ENCODE results near the gene PLD6.

PLD6 gene

GRCh38 chr17:17191346-17191792 lies 14.8 kb downstream of the PLD6 start:
- DNase-seq (ENCODE audit: extremely low spot score): no peak
- CTCF ChIA-PET: no interaction called here
- POLR2A ChIA-PET: interaction anchor here (1.1 to 1.3 kb wide), 2 partner anchors 10 to 46 kb away, joined by 3 read pairs; partner anchors contain the start of gene FLCN
- TF ChIP-seq FOXA1 (IDR thresholded peaks at IDR 0.05) (no peak), NFRKB (IDR thresholded peaks at IDR 0.05) (no peak), ELF4 (IDR thresholded peaks at IDR 0.05) (no peak), LEF1 (IDR thresholded peaks at IDR 0.05; ENCODE audit: borderline replicate concordance) (no peak), ZNF384 (IDR thresholded peaks at IDR 0.05) (no peak), HDGF (IDR thresholded peaks at IDR 0.05; ENCODE audit: borderline replicate concordance) (no peak), L3MBTL2 (conservative IDR thresholded peaks at IDR 0.05) (no peak), BHLHE40 (IDR thresholded peaks at IDR 0.05; ENCODE audit: borderline replicate concordance) (no peak), SP1 (IDR thresholded peaks at IDR 0.05) (no peak), FOXK2 (IDR thresholded peaks at IDR 0.05) (no peak), ARNT (IDR thresholded peaks at IDR 0.05) (no peak), TARDBP (IDR thresholded peaks at IDR 0.05) (no peak)
- TF ChIP-seq, protein P1, sequence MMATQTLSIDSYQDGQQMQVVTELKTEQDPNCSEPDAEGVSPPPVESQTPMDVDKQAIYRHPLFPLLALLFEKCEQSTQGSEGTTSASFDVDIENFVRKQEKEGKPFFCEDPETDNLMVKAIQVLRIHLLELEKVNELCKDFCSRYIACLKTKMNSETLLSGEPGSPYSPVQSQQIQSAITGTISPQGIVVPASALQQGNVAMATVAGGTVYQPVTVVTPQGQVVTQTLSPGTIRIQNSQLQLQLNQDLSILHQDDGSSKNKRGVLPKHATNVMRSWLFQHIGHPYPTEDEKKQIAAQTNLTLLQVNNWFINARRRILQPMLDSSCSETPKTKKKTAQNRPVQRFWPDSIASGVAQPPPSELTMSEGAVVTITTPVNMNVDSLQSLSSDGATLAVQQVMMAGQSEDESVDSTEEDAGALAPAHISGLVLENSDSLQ (IDR thresholded peaks at IDR 0.05): no peak

GRCh38 chr17:17190188-17190587 lies 15.9 kb downstream of the PLD6 start:
- TF ChIP-seq L3MBTL2 (conservative IDR thresholded peaks at IDR 0.05): no peak
- TF ChIP-seq SP1 (IDR thresholded peaks at IDR 0.05): no peak
- no peak for TF ChIP-seq HDGF (IDR thresholded peaks at IDR 0.05; ENCODE audit: borderline replicate concordance)
- no peak for TF ChIP-seq CTBP1 (IDR thresholded peaks at IDR 0.05; ENCODE audit: borderline replicate concordance)
- TF ChIP-seq FOXA1 (IDR thresholded peaks at IDR 0.05): no peak
- ChIA-PET CTCF (interaction anchor here (0.6 kb wide), 1 partner anchor 158 kb away, joined by 3 read pairs; no protein-coding TSS in a partner anchor), POLR2A (interaction anchor here (0.7 to 1.1 kb wide), 2 partner anchors 9 to 47 kb away, joined by 3 to 4 read pairs; partner anchors contain the start of gene FLCN)
- no peak for DNase-seq (ENCODE audit: extremely low spot score)

DNA sequence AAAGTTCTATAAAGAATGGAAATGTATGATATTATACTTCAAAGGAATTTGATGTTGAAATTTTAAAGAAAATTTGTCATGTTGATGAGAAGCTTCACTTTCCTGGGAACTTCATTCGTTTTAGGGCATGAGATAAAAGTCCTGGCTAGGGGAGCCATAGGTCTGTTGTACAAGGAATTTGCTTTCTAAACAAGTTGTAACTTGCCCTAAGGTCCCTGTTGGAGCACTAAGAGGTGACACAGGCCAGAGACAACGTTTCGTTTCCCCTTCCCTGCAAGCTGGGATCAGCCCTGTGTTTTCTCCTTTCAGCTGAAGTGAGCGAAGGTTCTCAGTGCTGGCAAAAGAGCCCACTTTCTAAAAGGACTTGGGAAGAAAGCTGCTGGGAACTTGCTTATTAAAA lies 16.6 kb downstream of the PLD6 start:
- CTCF ChIA-PET: interaction anchor here (0.9 kb wide), 1 partner anchor 198 kb away, joined by 3 read pairs; no protein-coding TSS in a partner anchor
- POLR2A ChIA-PET: no interaction called here
- DNase-seq (ENCODE audit: extremely low spot score): no peak
- TF ChIP-seq FOXK2 (IDR thresholded peaks at IDR 0.05): no peak
- no peak for TF ChIP-seq SUZ12 (IDR thresholded peaks at IDR 0.05)
- TF ChIP-seq NFRKB (IDR thresholded peaks at IDR 0.05): no peak
- TF ChIP-seq ELF4 (IDR thresholded peaks at IDR 0.05): no peak
- no peak for TF ChIP-seq FOXA1 (IDR thresholded peaks at IDR 0.05)
- TF ChIP-seq FOXM1 (IDR thresholded peaks at IDR 0.05; ENCODE audit: borderline replicate concordance): no peak
- no peak for TF ChIP-seq CTBP1 (IDR thresholded peaks at IDR 0.05; ENCODE audit: borderline replicate concordance)
- TF ChIP-seq, protein P1 (IDR thresholded peaks at IDR 0.05): no peak
- no peak for TF ChIP-seq SP1 (IDR thresholded peaks at IDR 0.05)
- TF ChIP-seq TARDBP (IDR thresholded peaks at IDR 0.05): no peak
- no peak for TF ChIP-seq ZNF384 (IDR thresholded peaks at IDR 0.05)

DNA sequence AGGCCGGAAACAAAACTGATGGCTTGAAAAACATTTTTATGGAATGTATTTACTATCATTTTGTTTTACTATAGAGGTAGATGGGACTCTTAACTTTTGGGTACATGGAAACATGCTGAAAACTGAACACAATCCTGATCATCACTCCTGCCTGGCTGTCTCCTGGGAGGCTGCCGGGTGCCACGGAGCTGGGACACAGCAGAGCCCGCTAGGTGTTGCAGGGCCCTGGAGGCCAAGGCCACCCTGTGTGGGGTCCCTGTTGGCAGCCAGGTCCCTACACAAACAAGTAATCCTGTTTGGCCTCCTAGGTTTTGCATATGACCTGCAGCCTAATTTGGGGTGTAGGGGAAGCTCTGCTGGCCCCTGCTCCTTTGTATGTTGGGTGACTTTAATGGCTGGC lies 17.5 kb downstream of the PLD6 start:
- ChIA-PET CTCF (interaction anchor here (0.9 kb wide), 1 partner anchor 197 kb away, joined by 3 read pairs; no protein-coding TSS in a partner anchor), POLR2A (no interaction called here)
- DNase-seq (ENCODE audit: extremely low spot score): no peak
- TF ChIP-seq BHLHE40 (IDR thresholded peaks at IDR 0.05; ENCODE audit: borderline replicate concordance) (no peak), SUZ12 (IDR thresholded peaks at IDR 0.05) (no peak), HDGF (IDR thresholded peaks at IDR 0.05; ENCODE audit: borderline replicate concordance) (no peak), FOXA1 (IDR thresholded peaks at IDR 0.05) (no peak), NFRKB (IDR thresholded peaks at IDR 0.05) (no peak), L3MBTL2 (conservative IDR thresholded peaks at IDR 0.05) (no peak), FOXK2 (IDR thresholded peaks at IDR 0.05) (no peak), CTBP1 (IDR thresholded peaks at IDR 0.05; ENCODE audit: borderline replicate concordance) (no peak), LEF1 (IDR thresholded peaks at IDR 0.05; ENCODE audit: borderline replicate concordance) (no peak), FOXM1 (IDR thresholded peaks at IDR 0.05; ENCODE audit: borderline replicate concordance) (no peak), TARDBP (IDR thresholded peaks at IDR 0.05) (no peak), ARNT (IDR thresholded peaks at IDR 0.05) (no peak), ZNF384 (IDR thresholded peaks at IDR 0.05) (no peak)
- TF ChIP-seq, protein P1 (IDR thresholded peaks at IDR 0.05): no peak

DNA sequence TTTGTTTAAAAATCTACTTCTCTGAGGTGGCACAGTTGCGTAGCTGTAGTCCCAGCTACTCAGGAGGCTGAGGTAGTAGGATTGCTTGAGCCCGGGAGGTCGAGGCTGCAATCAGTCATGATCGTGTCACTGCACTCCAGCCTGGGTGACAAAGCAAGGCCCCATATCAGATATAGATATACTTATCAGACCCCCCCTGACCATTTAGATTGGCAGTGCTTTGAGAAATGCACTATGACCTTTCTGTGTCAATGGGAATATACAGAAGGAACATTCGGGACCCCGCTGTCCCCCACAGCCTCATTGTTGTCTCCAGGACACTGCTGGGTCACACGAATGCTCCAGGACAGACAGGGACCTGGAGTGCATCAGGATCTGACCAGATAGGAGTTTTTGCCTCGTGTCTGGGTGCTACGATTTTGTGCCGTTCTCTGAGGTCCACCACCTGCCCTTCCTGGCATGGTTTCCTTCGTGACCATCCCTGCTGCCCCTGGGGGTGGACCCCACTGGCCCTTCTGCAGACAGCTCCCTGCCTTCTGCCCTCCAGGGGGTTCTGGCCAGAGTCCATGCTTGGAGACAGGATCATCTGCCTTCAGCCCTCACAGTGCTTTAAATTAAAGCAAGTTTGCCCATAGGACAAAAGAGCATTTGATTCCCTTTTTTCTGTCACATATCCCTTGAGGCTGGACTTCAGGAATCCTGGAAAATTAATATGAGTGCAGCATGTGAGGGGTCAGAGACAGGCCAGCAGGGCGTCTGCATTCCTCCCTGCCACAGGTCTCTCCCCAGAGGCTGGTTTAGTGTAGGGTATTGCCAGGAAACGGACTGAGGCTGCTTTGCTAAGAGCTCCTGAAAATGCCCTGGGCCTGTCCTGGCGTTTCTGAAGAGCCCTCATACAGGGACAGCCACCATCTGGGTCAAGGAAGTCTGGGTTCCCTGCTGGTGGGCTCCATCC lies 19.3 kb downstream of the PLD6 start:
- no peak for TF ChIP-seq FOXM1 (IDR thresholded peaks at IDR 0.05; ENCODE audit: borderline replicate concordance)
- no peak for TF ChIP-seq LEF1 (IDR thresholded peaks at IDR 0.05; ENCODE audit: borderline replicate concordance)
- TF ChIP-seq FOXA1 (IDR thresholded peaks at IDR 0.05): no peak
- TF ChIP-seq ARNT (IDR thresholded peaks at IDR 0.05): no peak
- no peak for TF ChIP-seq TARDBP (IDR thresholded peaks at IDR 0.05)
- TF ChIP-seq NFRKB (IDR thresholded peaks at IDR 0.05): no peak
- no peak for TF ChIP-seq HDGF (IDR thresholded peaks at IDR 0.05; ENCODE audit: borderline replicate concordance)
- no peak for TF ChIP-seq BHLHE40 (IDR thresholded peaks at IDR 0.05; ENCODE audit: borderline replicate concordance)
- TF ChIP-seq FOXK2 (IDR thresholded peaks at IDR 0.05): no peak
- TF ChIP-seq SP1 (IDR thresholded peaks at IDR 0.05): no peak
- TF ChIP-seq ELF4 (IDR thresholded peaks at IDR 0.05): no peak
- TF ChIP-seq, protein P1 (IDR thresholded peaks at IDR 0.05): no peak
- TF ChIP-seq ZNF384 (IDR thresholded peaks at IDR 0.05): no peak
- TF ChIP-seq SUZ12 (IDR thresholded peaks at IDR 0.05): no peak
- TF ChIP-seq L3MBTL2 (conservative IDR thresholded peaks at IDR 0.05): no peak
- TF ChIP-seq CTBP1 (IDR thresholded peaks at IDR 0.05; ENCODE audit: borderline replicate concordance): no peak
- no peak for DNase-seq (ENCODE audit: extremely low spot score)
- ChIA-PET POLR2A (no interaction called here), CTCF (no interaction called here)

Data from HEK293T (cell line).